Suprapubic skin (tissue), 4 donors: ENCODE results near the gene CSTF2. TPM values are rescaled to one million over a fixed set of nuclear protein-coding genes. Genes with fewer than 3 reads are reported as not detected.

Experiments used
- DNase-seq, 2 donors: peaks; one replicate each; pipeline ENCODE4 v3.0.0-alpha.2; 2019; ENCODE audit warnings: low spot score in 2 of 2
- H3K27ac ChIP-seq: fragments of 200-600 bp; sonication (generic); one replicate; pipeline ENCODE4 v1.5.1; 2019
- H3K27me3 ChIP-seq: fragments of 200-600 bp; sonication (generic); one replicate; pipeline ENCODE4 v1.5.1; 2019
- H3K36me3 ChIP-seq: fragments of 200-600 bp; sonication (generic); one replicate; pipeline ENCODE4 v1.5.1; 2019
- H3K4me1 ChIP-seq: fragments of 200-600 bp; sonication (generic); one replicate; pipeline ENCODE4 v1.5.1; 2019
- H3K4me3 ChIP-seq: fragments of 200-600 bp; sonication (generic); one replicate; pipeline ENCODE4 v1.5.1; 2019; ENCODE audit warnings: mild to moderate bottlenecking
- H3K9me3 ChIP-seq: fragments of 200-600 bp; sonication (generic); one replicate; pipeline ENCODE4 v1.5.1; 2019
- EP300 ChIP-seq: sonication (generic); formaldehyde crosslinking; IDR thresholded peaks from one replicate; pipeline ENCODE4 v1.6.1; 2017; ENCODE audit warnings: antibody characterized with exemption
- POLR2A ChIP-seq, 2 donors: fragments of 450-650 bp; IDR thresholded peaks; one replicate each; pipeline ENCODE4 v1.6.1; 2017; ENCODE audit warnings: antibody characterized with exemption in 2 of 2, mild to moderate bottlenecking in 2 of 2, moderate library complexity in 2 of 2
- POLR2AphosphoS5 ChIP-seq, 3 donors: sonication (generic); formaldehyde crosslinking; IDR thresholded peaks; one replicate each; pipeline ENCODE4 v1.6.1; 2017; ENCODE audit warnings: antibody characterized with exemption in 3 of 3
- WGBS: methylation state at CpG from one replicate; pipeline ENCODE4 v1.1.5; 2018; 5-methylcytosine and 5-hydroxymethylcytosine counted together
- total RNA-seq, 4 donors: library from RNA; depleted of rRNA; stranded (reverse); fragments of >200 nt; gene quantifications; one replicate each; pipeline ENCODE4 v1.1.0, GENCODE V29; 2016
- TF ChIP-seq, protein P1 (sequence below), 2 donors: fragments of 200-600 bp in 1 of 2; fragments of 450-650 bp in 1 of 2; sonication (generic) in 1 of 2; IDR thresholded peaks; one replicate each; pipeline ENCODE4 v1.5.1; 2016 to 2019; ENCODE audit warnings: antibody characterized with exemption in 2 of 2, mild to moderate bottlenecking in 1 of 2, moderate library complexity in 1 of 2

Gene CSTF2
- total RNA-seq, 4 donors from 2014 or later, result 10.5 to 18.5 (median 14.4) TPM

- H3K27me3 ChIP-seq, result peaks cover 3% of the 10 kb centered on the region
- H3K4me1 ChIP-seq, result no peaks in the 10 kb centered on the region
- no peaks in the 10 kb centered on the region for H3K9me3 ChIP-seq
- no peaks in the 10 kb centered on the region for H3K36me3 ChIP-seq
- DNase-seq, result no peak
- no peak overlapping the region for H3K27ac ChIP-seq
- TF ChIP-seq POLR2A (IDR thresholded peaks at IDR 0.05) (no peak), POLR2AphosphoS5 (IDR thresholded peaks at IDR 0.05) (no peak), EP300 (no peak)
- TF ChIP-seq, protein P1, sequence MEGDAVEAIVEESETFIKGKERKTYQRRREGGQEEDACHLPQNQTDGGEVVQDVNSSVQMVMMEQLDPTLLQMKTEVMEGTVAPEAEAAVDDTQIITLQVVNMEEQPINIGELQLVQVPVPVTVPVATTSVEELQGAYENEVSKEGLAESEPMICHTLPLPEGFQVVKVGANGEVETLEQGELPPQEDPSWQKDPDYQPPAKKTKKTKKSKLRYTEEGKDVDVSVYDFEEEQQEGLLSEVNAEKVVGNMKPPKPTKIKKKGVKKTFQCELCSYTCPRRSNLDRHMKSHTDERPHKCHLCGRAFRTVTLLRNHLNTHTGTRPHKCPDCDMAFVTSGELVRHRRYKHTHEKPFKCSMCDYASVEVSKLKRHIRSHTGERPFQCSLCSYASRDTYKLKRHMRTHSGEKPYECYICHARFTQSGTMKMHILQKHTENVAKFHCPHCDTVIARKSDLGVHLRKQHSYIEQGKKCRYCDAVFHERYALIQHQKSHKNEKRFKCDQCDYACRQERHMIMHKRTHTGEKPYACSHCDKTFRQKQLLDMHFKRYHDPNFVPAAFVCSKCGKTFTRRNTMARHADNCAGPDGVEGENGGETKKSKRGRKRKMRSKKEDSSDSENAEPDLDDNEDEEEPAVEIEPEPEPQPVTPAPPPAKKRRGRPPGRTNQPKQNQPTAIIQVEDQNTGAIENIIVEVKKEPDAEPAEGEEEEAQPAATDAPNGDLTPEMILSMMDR (IDR thresholded peaks at IDR 0.05), result no peak
- no peak overlapping the region for H3K4me3 ChIP-seq
- WGBS, result 52% methylated on average over 11 of the region's 12 CpGs
Observed at GRCh38 chrX:100812216-100813158, 7.7 kb upstream of the CSTF2 start.

DNA sequence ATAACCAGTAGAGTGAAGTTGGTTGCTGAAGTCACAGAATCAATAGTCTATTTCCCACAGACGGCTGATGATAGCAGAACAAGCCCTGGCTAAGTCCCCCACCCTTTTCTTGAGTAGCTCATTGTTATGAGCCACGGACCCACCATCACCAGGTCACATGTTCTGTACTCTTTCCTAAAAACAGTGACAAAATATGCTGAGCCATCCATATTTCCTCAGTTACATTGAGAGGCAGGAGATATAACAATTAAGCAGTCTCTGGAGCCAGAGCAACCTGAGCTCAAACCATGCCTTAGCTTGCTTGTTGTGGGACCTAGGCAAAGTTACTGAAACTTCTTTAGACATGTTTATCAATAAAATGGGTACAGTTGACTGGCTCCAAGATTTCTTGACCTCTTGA is 2.9 kb upstream of the CSTF2 start:
- H3K4me1 ChIP-seq, result peaks cover 2% of the 10 kb centered on the region
- no peak overlapping the region for H3K4me3 ChIP-seq
- 47% methylated on average over 2 of the region's 2 CpGs for WGBS
- H3K9me3 ChIP-seq, result no peaks in the 10 kb centered on the region
- no peak for TF ChIP-seq POLR2A (IDR thresholded peaks at IDR 0.05)
- TF ChIP-seq POLR2AphosphoS5 (IDR thresholded peaks at IDR 0.05), result no peak
- TF ChIP-seq, protein P1 (IDR thresholded peaks at IDR 0.05), result no peak
- TF ChIP-seq EP300, result no peak
- H3K27ac ChIP-seq, result no peak overlapping the region
- no peak for DNase-seq
- peaks cover 3% of the 10 kb centered on the region for H3K27me3 ChIP-seq
- no peaks in the 10 kb centered on the region for H3K36me3 ChIP-seq

DNA sequence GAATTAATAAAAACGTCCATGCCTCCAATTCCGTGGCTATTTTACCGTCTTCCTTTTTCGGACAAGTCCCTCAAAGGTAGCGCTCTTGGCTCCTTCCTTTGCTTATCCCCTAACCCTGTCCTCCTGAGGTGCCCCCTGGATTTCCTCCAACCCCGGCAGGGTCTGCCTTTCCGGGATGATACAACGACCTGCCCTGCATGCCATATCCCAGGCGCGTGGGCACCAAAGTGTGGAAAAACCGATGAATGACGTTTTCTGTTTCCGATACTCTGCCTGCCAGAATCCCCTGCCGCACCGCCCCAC is 706 bp upstream of the CSTF2 start:
- H3K4me3 ChIP-seq, result peak overlapping the region; percentile 59
- H3K27me3 ChIP-seq, result no peaks in the 10 kb centered on the region
- WGBS, result 45% methylated on average over 15 of the region's 15 CpGs
- H3K36me3 ChIP-seq, result peaks cover 12% of the 10 kb centered on the region
- no peak overlapping the region for H3K27ac ChIP-seq
- peaks cover 2% of the 10 kb centered on the region for H3K4me1 ChIP-seq
- TF ChIP-seq POLR2AphosphoS5 (IDR thresholded peaks at IDR 0.05) (no peak), EP300 (no peak), POLR2A (IDR thresholded peaks at IDR 0.05) (no peak)
- TF ChIP-seq, protein P1 (IDR thresholded peaks at IDR 0.05), result no peak
- DNase-seq, result no peak
- no peaks in the 10 kb centered on the region for H3K9me3 ChIP-seq

DNA sequence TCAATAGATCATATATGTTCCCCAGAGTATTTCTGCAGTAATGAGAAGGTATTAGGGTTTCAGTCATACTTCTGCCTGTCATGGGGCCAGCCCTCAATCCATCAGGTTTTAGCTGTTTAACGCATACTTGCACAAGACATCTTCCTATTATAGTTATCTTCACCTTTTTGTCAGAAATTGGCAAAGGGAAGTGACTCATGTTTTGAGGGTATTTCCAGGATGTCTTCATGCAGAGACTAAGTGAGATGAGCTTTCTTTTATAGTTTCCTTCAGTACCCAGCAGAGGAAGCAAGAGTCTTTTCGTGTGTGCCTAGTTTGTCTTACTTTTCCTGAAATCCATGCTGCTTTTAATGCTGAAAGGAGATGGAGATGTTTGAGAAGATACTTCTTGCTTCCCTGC is 9.5 kb downstream of the CSTF2 start:
- H3K36me3 ChIP-seq, result peaks cover 37% of the 10 kb centered on the region
- no peak overlapping the region for H3K27ac ChIP-seq
- H3K9me3 ChIP-seq, result no peaks in the 10 kb centered on the region
- TF ChIP-seq POLR2A (IDR thresholded peaks at IDR 0.05) (no peak), EP300 (no peak), POLR2AphosphoS5 (IDR thresholded peaks at IDR 0.05) (no peak)
- TF ChIP-seq, protein P1 (IDR thresholded peaks at IDR 0.05), result no peak
- no peaks in the 10 kb centered on the region for H3K4me1 ChIP-seq
- no peaks in the 10 kb centered on the region for H3K27me3 ChIP-seq
- 59% methylated on average over 2 of the region's 2 CpGs for WGBS
- DNase-seq, result no peak
- no peak overlapping the region for H3K4me3 ChIP-seq

GRCh38 chrX:100830143-100830542 is 10.0 kb downstream of the CSTF2 start:
- H3K27ac ChIP-seq, result no peak overlapping the region
- no peak for TF ChIP-seq EP300
- TF ChIP-seq POLR2AphosphoS5 (IDR thresholded peaks at IDR 0.05), result no peak
- TF ChIP-seq, protein P1 (IDR thresholded peaks at IDR 0.05), result no peak
- no peak for TF ChIP-seq POLR2A (IDR thresholded peaks at IDR 0.05)
- H3K36me3 ChIP-seq, result peaks cover 37% of the 10 kb centered on the region
- WGBS, result 90% methylated on average over 5 of the region's 5 CpGs
- no peaks in the 10 kb centered on the region for H3K9me3 ChIP-seq
- no peaks in the 10 kb centered on the region for H3K27me3 ChIP-seq
- no peak for DNase-seq
- no peak overlapping the region for H3K4me3 ChIP-seq
- no peaks in the 10 kb centered on the region for H3K4me1 ChIP-seq
